ENCODE results near the gene CLDN20. TPM values are rescaled to one million over a fixed set of nuclear protein-coding genes. Genes with fewer than 3 reads are reported as not detected.

CLDN20 gene
- total and polyA plus RNA-seq, 2 of the 8 experiments (the other 6 are each of a cell fraction or from before 2014, with no cell fraction given): not detected

DNA sequence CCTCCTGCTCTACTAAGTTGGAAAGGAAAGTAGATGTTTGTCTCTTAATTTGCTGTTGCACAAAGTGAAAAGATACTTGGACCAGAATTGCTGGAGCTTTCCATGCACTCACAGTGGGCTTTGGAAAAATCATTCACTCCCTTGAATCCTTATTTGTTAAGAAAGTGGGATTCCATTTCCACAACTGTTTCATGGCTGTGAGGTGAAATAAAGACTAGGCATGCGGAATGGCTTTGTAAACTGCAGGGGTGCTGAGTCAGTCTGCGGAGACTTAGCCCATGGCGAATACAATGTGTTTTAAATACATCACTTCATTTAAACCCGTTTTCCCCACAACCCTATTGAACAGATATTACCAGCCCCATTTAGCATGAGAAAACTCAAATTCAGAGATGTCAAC is 36.8 kb upstream of the CLDN20 start:
- Histone ChIP-seq H3K18ac (ENCODE audit: extremely low read depth, low read length) (no peak overlapping the region), H3K79me2 (ENCODE audit: control insufficient read depth in 1 of 2, insufficient read depth in 2 of 2, low read length in 2 of 2) (no peaks in the 10 kb centered on the region), H3K79me1 (ENCODE audit: low read depth, low read length) (no peaks in the 10 kb centered on the region), H3K4me1 (replicated peaks in 1 of 4; ENCODE audit: control insufficient read depth in 3 of 4, insufficient read depth in 4 of 4, low read length in 3 of 4) (peaks cover 0 to 9% (median 4%) of the 10 kb centered on the region in 4 experiments; a peak in 5 of 7 replicates), H3K27ac (ENCODE audit: low read depth, low read length) (no peak overlapping the region), H3K9me3 (ENCODE audit: insufficient read depth in 2 of 2, low read depth in 1 of 2, low read length in 1 of 2) (no peaks in the 10 kb centered on the region), H2BK20ac (ENCODE audit: low read length) (no peak overlapping the region), H3K27me3 (replicated peaks in 1 of 4; ENCODE audit: control insufficient read depth in 3 of 4, extremely low read depth in 1 of 4, insufficient read depth in 3 of 4, low read length in 3 of 4) (no peaks in the 10 kb centered on the region), H3K56ac (replicated peaks; ENCODE audit: insufficient read length, low read depth, low read length) (no peak overlapping the region), H4K91ac (replicated peaks; ENCODE audit: insufficient read length, low read length) (no peak overlapping the region), H4K8ac (ENCODE audit: extremely low read depth, insufficient read depth, low read length) (no peak overlapping the region), H3K23ac (ENCODE audit: insufficient read length) (no peak overlapping the region), H4K5ac (ENCODE audit: insufficient read length, low read depth, low read length) (no peak overlapping the region), H2BK5ac (ENCODE audit: low read depth, low read length) (no peak overlapping the region), H3K4ac (replicated peaks; ENCODE audit: insufficient read length, low read depth, low read length) (no peak overlapping the region), H2BK120ac (replicated peaks; ENCODE audit: low read depth, low read length) (no peak overlapping the region), H3K9ac (replicated peaks in 1 of 4; ENCODE audit: extremely low read depth in 1 of 4, low read depth in 3 of 4, low read length in 3 of 4) (no peak overlapping the region), H2BK12ac (ENCODE audit: low read depth, low read length) (no peak overlapping the region), H2BK15ac (ENCODE audit: low read length) (no peak overlapping the region), H3K23me2 (ENCODE audit: low read depth, low read length) (no peaks in the 10 kb centered on the region), H2AFZ (ENCODE audit: low read length) (no peak overlapping the region), H3K14ac (ENCODE audit: insufficient read length) (no peak overlapping the region), H3K4me3 (ENCODE audit: extremely low read depth in 1 of 4, insufficient read depth in 2 of 4, low read depth in 3 of 4, low read length in 4 of 4) (no peak overlapping the region), H2AK5ac (ENCODE audit: low read depth, low read length) (no peak overlapping the region), H4K20me1 (replicated peaks in 1 of 2; ENCODE audit: control insufficient read depth in 1 of 2, insufficient read depth in 2 of 2, low read length in 2 of 2) (no peaks in the 10 kb centered on the region), H3K36me3 (ENCODE audit: control insufficient read depth in 2 of 4, insufficient read depth in 4 of 4, low read length in 3 of 4) (no peaks in the 10 kb centered on the region), H3K4me2 (ENCODE audit: insufficient read depth in 1 of 2, low read depth in 2 of 2, low read length in 2 of 2) (no peak overlapping the region)
- 70% methylated on average over 4 of the region's 4 CpGs; no CpG with 5 or more reads in 1 of the 2 experiments for WGBS, 2 experiments (ENCODE audit: extremely low coverage in 1 of 2, insufficient coverage in 1 of 2, insufficient read length in 1 of 2, insufficient replicate concordance in 2 of 2, low coverage in 1 of 2, low lambda C conversion rate in 2 of 2, missing lambda C conversion rate in 1 of 2)
- CTCF ChIA-PET (ENCODE audit: partially characterized antibody): interaction anchor here (0.6 to 2.9 kb wide), 4 partner anchors 14 to 49 kb away, joined by 3 to 14 read pairs (median 4); no protein-coding TSS in a partner anchor
- DNase-seq (ENCODE audit: low read depth in 1 of 2, low spot score in 2 of 2) (no peak), FAIRE-seq (no peak)
- POLR2A ChIA-PET (ENCODE audit: partially characterized antibody): no interaction called here
- TF ChIP-seq YY1 (IDR thresholded peaks at IDR 0.05; ENCODE audit: low read depth, low read length) (no peak), HDAC2 (IDR thresholded peaks at IDR 0.05; ENCODE audit: borderline replicate concordance in 1 of 2, low read depth in 2 of 2, low read length in 2 of 2) (no peak), FOSL1 (IDR thresholded peaks at IDR 0.05; ENCODE audit: insufficient read depth, low read depth, low read length) (no peak), KDM5A (IDR thresholded peaks at IDR 0.05; ENCODE audit: low read length) (no peak), CHD1 (IDR thresholded peaks at IDR 0.05; ENCODE audit: low read depth, low read length) (no peak), GABPA (IDR thresholded peaks at IDR 0.05; ENCODE audit: borderline replicate concordance, insufficient read depth, low read length) (no peak), ZNF274 (IDR thresholded peaks at IDR 0.05; ENCODE audit: borderline replicate concordance, extremely low read depth, low read length) (no peak), EP300 (IDR thresholded peaks at IDR 0.05; ENCODE audit: borderline replicate concordance in 1 of 2, low read depth in 2 of 2, low read length in 2 of 2) (no peak), TBP (IDR thresholded peaks at IDR 0.05; ENCODE audit: low read depth, low read length) (no peak), RAD21 (IDR thresholded peaks at IDR 0.05 in 1 of 2, conservative IDR thresholded peaks at IDR 0.05 in 1 of 2; ENCODE audit: low read depth in 2 of 2, low read length in 2 of 2) (no peak)
- TF ChIP-seq, protein P1, sequence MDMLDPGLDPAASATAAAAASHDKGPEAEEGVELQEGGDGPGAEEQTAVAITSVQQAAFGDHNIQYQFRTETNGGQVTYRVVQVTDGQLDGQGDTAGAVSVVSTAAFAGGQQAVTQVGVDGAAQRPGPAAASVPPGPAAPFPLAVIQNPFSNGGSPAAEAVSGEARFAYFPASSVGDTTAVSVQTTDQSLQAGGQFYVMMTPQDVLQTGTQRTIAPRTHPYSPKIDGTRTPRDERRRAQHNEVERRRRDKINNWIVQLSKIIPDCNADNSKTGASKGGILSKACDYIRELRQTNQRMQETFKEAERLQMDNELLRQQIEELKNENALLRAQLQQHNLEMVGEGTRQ (IDR thresholded peaks at IDR 0.05; ENCODE audit: low read length): no peak
- TF ChIP-seq, protein P2, sequence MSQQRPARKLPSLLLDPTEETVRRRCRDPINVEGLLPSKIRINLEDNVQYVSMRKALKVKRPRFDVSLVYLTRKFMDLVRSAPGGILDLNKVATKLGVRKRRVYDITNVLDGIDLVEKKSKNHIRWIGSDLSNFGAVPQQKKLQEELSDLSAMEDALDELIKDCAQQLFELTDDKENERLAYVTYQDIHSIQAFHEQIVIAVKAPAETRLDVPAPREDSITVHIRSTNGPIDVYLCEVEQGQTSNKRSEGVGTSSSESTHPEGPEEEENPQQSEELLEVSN (IDR thresholded peaks at IDR 0.05): no peak

Data from H1 (cell line).